GM18508 (cell line): ENCODE measurements around the gene ASS1.

Experiments
- ATAC-seq: cut with Tn5 transposase; IDR thresholded peaks from one replicate; pipeline ENCODE4 v1.9.1; 2021; ENCODE audit warnings: moderate number of reproducible peaks; ENCODE audit not compliant: insufficient read depth, unreplicated experiment

Gene ASS1

DNA sequence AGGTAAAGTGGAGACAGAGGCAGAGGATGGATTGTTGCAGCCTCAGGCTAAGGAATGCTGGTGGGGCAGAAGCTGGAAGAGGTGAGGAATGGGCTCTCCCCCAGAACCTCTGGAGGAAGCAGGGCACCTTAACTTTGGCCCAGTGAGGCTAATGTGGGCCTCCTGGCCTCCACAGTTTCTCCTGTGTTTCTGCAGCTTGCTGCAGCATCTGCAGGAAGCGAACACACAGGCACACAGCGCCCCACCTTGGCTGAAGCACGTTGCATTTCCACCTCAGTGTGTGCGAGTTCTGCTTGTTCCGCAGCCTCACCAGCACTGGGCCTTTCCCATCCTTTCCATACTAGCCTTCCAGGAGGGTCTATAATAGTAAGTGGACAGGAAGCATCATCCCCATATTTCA lies 27.2 kb upstream of the ASS1 start:
- no peak for ATAC-seq

DNA sequence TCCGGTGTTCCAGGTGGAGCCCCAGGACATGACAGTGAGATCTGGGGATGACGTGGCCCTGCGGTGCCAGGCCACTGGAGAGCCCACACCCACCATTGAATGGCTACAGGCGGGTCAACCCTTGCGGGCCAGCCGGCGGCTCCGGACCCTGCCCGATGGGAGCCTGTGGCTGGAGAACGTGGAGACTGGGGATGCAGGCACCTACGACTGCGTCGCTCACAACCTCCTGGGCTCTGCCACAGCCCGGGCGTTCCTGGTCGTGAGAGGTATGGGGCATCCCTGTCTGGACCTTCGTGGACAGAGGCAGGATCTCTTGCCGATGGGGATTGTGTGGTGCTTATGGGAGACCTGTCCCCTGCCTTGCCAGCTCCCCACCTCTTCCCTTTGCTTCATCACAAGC lies 26.0 kb upstream of the ASS1 start:
- no peak for ATAC-seq

DNA sequence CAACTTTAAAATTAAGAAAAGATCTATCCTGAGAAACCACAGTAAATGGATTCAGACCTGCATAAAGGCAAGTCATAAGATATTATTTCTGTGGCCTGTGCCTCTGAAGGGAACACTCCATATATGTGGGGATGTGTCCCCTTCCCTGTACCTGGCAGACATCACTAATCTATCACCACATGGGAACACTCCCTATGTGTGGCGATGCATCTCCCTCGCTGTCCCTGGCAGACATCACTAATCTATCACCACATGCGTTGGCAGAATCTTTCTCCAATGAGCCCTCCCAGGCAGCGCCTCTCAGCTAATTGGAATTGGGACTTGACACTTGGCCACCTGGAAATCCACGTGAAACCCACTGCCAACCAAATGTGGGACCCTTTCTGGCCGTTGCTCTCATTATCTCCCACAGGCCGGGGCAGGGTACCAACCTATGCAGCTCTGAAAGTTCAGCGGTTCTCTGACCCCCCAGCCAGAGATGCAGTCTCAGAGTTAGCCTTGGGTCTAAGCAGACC lies 25.2 kb upstream of the ASS1 start:
- no peak for ATAC-seq

DNA sequence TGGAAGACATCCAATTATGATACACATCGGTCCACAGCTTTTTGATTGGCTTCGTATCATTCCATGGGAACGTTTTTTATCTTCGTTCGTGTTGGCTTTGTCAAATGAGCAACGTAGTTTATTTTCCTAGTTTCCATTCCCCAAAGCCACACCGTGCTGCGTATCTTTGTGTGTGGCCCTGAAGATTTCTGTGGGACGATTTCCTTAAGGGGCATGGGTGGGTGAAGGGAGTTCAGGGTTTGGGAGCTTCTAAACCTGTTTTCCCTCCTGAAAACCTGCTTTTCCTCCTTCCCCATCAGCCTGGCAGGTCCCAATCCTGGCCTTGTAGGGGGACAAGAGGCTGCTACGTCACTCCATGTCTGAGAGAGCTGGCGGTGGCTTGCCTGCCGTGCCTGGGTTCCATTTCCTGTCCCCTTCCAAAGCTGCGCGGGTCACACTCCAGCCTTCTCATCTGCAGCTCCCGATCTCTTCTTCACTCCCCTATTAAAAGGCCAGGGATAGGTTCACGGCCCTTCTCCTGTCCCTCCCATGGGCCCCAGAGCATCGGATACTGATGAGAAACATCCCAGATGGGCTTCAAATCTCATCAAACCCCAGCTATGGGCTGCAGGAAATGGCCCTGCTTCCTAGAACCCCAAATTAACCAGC lies 23.5 kb upstream of the ASS1 start:
- no peak for ATAC-seq

DNA sequence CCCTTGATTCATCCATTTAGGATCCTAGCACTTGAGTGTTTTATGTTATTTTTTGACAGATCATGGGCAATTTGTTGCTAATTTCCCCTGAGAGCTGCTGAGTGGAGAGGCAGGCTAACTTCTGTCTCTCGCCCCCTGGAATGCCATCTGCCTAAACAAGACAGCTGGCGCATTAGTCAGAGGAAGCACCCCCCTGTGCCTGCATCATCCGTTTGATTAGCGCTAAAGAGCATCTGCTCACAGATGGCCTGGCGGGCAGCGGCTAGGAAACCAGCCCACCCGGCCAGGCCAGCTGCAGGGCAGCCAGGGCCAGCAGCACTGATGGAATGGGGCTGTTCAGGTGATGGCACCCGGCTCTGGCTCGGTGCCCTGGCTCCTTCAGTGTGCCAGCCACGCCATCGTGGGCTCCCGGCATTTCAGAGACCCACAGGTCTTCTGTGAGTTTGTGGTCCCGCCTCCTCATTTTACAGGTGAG lies 22.9 kb upstream of the ASS1 start:
- ATAC-seq: no peak

DNA sequence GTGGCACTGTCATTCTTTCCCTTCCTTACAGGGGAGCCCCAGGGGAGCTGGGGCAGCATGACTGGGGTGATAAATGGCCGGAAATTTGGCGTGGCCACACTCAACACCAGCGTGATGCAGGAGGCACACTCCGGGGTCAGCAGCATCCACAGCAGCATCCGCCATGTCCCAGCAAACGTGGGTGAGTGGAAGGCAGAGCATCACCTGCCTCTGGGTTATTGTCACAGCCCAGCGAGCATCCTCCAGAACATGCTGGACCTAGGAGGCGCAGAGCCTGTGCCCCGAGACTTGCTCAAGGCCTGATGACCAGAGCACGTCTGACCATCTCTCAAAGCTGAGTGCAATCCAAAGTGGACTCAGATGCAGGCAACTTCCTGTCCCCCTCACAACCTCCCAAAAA lies 22.2 kb upstream of the ASS1 start:
- ATAC-seq: no peak

DNA sequence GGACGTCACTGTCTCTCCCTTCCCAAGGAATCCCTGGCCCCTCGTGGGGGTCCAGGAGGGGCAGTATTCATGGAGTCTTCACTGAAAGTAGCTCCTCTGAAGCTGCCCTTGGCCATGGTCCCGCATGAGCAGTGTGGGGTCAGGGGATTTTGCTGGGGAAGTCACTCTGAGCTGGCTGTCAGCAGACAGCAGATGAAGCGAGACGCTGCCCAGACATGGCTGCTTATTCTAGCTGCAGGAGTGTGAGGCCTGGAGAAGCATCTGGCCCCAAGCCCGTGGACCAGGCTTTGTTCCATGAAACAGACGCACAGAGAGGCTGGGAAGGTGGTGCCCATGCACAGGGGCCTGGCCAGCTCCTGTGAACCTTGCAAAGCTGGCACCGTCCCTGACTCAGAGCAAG lies 21.5 kb upstream of the ASS1 start:
- ATAC-seq: no peak

DNA sequence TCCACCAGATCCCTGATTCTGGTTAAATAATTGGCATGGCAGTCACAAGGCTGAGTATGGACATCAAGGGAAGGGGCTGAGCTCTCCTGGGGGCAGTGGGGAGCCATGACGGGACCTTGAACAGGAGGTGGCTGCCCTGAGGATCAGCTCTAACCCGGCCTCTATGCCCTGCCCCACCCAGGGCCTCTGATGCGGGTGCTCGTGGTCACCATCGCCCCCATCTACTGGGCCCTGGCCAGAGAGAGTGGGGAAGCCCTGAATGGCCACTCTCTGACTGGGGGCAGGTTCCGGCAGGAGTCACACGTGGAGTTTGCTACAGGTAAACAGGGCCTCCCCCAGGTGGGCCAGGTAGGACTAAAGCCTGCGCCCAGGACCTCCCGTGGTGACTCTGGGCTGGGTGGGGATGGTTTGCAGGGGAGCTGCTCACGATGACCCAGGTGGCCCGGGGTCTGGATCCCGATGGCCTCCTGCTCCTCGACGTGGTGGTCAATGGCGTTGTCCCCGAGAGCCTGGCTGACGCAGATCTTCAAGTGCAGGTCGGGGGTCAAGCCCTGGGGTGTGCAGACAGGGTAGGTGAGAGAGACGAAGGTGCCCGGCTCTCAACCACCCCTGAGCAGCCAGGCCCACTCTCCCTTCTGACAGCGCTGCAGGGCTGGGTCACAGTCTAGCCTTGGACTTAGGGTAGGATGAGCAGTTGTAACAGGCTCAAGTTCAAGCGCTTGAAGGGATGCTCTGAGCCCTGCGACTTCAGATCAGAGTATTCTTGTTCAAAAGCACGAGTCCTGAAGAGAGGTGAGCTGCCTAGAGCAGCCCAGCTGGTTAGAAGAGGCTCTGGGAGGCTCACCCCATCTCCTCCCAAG lies 19.9 kb upstream of the ASS1 start:
- no peak for ATAC-seq

DNA sequence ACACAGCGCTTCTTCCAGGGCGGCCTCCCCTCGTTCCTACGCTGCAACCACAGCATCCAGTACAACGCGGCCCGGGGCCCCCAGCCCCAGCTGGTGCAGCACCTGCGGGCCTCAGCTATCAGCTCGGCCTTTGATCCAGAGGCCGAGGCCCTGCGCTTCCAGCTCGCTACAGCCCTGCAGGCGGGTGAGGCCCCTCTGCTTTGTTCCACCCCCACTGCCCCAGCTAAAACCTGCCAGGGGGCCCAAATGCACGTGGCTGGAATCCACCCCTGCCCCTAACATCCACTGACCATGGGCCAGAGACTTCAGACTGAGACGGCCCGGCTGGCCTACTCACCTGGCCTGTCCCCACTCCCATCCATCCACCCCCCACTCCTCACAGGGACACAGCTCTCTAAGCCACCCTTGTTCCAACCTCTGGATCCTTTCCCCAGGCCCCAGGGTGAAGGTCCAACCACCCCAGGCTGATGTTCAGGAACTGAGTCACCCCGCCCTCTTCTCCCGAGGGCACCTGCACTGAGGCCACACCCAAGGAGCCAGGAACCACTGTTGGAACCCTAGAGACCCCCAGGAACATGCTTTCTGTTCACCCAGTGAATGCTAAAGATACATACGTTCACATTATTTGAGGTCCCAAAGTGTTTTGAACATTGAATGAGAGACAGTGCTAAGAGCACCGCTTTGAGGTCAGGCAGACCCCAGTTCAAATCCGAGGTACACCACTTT lies 18.9 kb upstream of the ASS1 start:
- no peak for ATAC-seq

DNA sequence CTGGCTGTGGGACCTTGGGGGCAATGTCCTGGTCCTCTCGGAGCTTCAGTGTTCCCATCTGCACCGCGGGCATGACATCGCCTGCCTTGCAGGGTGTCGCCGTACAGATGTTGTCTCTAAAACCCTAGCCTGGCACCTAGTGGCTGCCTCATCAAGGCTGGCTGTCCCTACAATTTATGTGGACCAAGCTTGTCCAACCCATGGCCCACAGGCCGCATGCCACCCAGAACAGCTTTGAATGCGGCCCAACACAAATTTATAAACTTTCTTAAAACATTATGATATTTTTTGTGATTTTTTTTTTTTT lies 18.3 kb upstream of the ASS1 start:
- ATAC-seq: no peak

DNA sequence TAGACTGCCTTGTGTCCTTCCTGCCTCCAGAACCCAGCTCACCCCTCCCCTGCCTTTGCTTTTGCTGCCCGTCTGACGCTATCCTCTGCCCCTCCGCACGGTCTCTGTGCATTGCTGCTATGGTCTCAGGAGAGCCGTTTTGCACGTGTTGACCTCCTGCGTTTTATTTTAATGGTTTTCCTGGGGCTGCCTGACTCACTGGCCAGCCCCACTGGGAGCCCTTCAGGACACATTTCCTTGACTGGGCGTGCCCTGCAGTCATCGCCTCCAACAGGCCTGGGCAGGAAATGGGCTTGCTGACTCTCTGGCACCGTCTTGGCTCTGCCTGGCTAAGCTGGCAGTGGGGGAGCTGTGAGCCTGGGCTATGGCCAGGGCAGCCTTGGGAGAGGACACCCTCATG lies 17.9 kb upstream of the ASS1 start:
- ATAC-seq: no peak

DNA sequence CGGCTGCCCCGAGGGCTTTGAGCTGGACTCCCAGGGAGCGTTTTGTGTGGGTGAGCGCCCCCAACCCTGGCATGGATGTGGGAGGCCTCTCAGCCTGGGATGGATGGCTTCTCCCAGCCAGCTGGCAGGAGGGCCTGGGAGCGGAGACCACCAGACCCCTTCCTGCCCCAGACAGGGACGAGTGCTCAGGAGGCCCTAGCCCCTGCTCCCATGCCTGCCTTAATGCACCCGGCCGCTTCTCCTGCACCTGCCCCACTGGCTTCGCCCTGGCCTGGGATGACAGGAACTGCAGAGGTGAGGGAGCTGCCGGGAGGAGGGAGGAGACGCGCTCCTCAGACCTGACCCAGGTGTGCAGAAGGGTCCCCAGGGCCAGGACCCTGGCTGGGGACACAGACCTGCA lies 17.4 kb upstream of the ASS1 start:
- no peak for ATAC-seq

DNA sequence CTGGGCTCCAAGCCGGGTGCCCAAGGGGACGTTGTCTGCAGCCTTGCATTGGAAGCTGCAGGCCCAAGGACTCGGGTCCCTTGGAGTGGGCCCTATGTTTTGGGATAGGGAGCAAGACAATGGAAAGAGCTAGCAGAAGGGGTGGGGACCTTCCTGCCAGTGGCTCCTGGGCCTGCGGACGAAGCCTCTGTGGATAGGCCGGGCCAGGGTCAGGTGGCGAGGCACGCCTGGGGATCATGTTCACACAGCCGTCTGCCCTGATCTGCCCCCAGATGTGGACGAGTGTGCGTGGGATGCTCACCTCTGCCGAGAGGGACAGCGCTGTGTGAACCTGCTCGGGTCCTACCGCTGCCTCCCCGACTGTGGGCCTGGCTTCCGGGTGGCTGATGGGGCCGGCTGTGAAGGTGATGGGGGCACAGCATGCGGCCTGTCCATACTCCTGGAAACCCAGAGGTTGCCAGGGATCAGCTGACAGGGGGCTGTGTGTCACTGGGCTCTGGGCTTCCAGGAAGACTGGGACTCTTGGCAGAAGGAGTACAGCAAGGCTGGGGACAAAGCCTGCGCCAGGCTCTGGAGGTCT lies 16.6 kb upstream of the ASS1 start:
- ATAC-seq: no peak

DNA sequence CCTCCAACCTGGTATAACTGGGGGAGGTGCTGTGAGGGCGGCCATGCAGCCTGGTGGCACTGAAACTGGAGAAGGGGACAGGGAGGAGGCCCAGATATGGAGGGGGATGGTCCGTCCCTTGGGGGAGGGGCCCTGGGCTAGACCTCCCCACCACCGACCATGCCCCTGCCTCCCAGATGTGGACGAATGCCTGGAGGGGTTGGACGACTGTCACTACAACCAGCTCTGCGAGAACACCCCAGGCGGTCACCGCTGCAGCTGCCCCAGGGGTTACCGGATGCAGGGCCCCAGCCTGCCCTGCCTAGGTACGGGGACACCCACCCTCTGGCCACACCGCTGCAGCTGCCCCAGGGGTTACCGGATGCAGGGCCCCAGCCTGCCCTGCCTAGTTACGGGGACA lies 15.4 kb upstream of the ASS1 start:
- ATAC-seq: no peak

DNA sequence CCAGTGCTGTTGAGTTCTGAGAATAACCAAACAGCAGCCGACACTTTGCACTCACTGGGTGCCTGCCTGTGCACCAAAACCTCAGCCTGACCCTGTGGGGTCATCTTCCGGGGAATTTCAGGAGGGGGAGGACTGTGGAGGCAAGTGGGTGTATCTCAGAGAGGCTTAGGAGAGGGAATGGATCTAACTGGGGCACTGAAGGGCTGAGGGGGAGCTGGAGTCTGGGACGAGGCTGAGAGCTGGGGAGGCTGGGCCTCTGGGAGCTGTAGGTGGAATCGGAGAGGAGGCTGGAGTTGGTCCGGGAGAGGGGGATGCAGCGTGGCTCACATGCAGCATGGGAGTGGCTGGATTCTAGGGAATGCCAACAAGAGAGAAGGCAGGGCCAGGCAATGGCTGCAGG lies 14.9 kb upstream of the ASS1 start:
- no peak for ATAC-seq

DNA sequence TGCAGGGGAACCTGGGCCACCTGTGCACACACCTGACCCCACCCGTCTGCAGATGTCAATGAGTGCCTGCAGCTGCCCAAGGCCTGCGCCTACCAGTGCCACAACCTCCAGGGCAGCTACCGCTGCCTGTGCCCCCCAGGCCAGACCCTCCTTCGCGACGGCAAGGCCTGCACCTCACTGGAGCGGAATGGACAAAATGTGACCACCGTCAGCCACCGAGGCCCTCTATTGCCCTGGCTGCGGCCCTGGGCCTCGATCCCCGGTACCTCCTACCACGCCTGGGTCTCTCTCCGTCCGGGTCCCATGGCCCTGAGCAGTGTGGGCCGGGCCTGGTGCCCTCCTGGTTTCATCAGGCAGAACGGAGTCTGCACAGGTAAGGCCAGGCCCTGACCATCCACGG lies 14.5 kb upstream of the ASS1 start:
- no peak for ATAC-seq

DNA sequence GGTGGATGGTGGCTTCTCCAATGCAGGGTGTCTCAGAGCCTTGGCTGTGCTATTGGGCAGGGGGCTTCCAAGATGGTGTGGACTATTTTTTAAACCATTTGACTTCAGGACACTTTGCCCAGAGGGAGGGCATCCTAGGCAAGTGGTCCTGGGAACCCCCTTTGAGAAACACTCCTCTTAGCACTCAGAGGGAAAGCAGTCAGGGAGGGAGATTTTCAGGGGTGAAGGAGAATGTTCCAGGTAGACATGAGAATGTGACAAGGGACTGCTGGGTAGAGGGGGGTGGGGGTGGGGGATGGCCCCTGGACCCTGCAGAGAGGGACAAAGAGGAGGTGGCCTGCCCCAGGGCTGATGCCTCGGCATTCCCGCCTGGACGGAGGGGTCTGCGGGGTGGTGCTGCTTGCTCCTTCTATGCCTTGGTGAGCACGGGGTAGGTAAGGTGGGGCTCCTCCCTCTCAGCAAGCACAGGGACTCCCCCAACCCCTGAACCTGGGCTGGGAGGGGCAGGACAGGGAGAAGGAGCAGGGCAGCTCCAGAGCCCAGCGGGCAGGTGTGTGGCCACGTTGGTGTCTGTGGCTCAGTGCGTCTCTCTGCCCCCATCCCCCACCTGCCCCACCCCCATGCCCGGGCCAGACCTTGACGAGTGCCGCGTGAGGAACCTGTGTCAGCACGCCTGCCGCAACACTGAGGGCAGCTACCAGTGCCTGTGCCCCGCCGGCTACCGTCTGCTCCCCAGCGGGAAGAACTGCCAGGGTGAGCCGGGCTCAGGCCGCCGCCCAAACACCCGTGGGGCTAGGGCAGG lies 13.8 kb upstream of the ASS1 start:
- ATAC-seq: no peak

DNA sequence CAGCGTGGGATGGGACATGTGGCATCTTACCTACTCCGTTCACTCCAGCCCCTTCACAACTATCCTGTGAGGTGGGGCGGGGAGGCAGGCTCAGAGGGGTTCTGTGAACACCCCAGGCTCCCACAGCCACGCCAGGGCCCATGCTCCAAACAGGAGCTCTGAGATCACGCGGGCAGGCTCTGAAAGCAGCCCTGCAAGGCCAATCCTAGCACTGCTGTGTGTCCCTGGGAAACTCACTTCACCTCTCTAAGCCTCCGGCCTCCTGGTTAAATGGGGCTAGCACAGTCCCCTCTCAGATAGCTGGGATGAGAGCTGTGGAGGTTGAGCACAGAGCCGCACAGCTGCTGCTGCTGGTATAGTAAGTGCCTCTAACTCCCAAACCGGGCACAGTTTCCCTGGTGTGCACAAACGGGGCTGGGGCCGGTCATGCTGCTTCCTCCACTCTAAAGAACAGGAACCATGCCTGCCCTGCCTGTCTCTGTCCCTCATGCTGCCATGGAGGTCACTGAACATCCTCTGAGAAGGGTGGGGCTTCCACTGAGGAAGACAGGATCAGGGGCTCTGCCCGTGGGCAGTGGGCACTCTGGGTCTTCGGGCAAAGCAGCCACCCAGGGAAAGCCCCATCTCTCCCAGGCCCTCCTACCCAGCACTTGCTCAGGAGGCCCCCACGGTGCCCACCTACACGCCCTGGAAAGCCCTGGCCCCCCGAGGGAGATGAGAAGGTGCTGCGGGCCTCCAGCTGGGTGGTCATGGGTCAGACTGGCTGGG lies 13.0 kb upstream of the ASS1 start:
- no peak for ATAC-seq

DNA sequence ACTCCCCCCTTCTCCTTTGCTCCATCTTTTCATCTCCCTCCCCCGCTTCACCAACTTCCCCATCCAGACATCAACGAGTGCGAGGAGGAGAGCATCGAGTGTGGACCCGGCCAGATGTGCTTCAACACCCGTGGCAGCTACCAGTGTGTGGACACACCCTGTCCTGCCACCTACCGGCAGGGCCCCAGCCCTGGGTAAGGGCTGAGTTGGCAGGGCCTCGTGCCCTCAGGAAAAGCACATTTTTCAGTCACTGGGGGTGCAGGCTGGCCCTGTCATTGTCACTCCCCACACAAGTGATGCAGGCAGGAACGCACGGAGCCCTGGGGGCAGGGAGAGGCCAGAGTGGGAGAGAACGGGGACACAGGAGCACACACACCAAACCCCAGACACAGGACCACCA lies 12.4 kb upstream of the ASS1 start:
- no peak for ATAC-seq
